ENCODE results near the gene PCNX3. TPM values are rescaled to one million over a fixed set of nuclear protein-coding genes. Genes with fewer than 3 reads are reported as not detected.

Gene PCNX3
- polyA plus RNA-seq, 3 donors = 0.58 to 36.4 (median 1.7) TPM

- no peak overlapping the region for H3K9ac ChIP-seq (ENCODE audit: insufficient read depth, low read length, poor library complexity, severe bottlenecking)
- no peak overlapping the region for H3K4me3 Mint-ChIP-seq
- 93% methylated on average over 15 of the region's 16 CpGs for WGBS (ENCODE audit: insufficient coverage)
- H3K9me3 ChIP-seq (replicated peaks in 1 of 2; ENCODE audit: control insufficient read depth in 1 of 2, insufficient read depth in 1 of 2, low read length in 2 of 2) = no peaks in the 10 kb centered on the region
- no peaks in the 10 kb centered on the region for H3K27me3 ChIP-seq (ENCODE audit: control insufficient read depth in 2 of 2, insufficient read depth in 2 of 2, low read length in 2 of 2)
- peaks cover 62 to 74% of the 10 kb centered on the region in 2 donors for H3K36me3 Mint-ChIP-seq
- no peaks in the 10 kb centered on the region for H3K9me3 Mint-ChIP-seq
- H3K4me3 ChIP-seq (replicated peaks in 1 of 3; ENCODE audit: low read depth in 2 of 3, low read length in 3 of 3) = no peak overlapping the region
- no peak for DNase-seq
- intact Hi-C loops (cut with micrococcal nuclease) = loop anchor here in 1 of 2 donors (5.0 kb wide), 1 partner anchor 33 kb away; the partner anchor contains the start of gene PCNX3
- no peak overlapping the region for H3K4me2 ChIP-seq (replicated peaks; ENCODE audit: extremely low read depth, low read length, poor library complexity, severe bottlenecking)
- H3K4me1 ChIP-seq (ENCODE audit: control insufficient read depth in 1 of 2, insufficient read depth in 2 of 2, low read length in 2 of 2) = peaks cover 38 to 52% of the 10 kb centered on the region in 2 donors
- no peak for TF ChIP-seq CTCF (IDR thresholded peaks at IDR 0.05)
- H3K36me3 ChIP-seq (replicated peaks in 1 of 2; ENCODE audit: control insufficient read depth in 1 of 2, insufficient read depth in 2 of 2, low read length in 2 of 2) = peaks cover 64 to 75% of the 10 kb centered on the region in 2 donors
- peak overlapping the region in 2 of 7 donors; percentile 50 to 74 for H3K27ac Mint-ChIP-seq
- H3K27ac ChIP-seq (ENCODE audit: low read depth in 1 of 2, low read length in 2 of 2) = no peak overlapping the region
- H4K20me1 ChIP-seq (ENCODE audit: insufficient read depth, low read length) = peaks cover 79% of the 10 kb centered on the region
- peaks cover 40% of the 10 kb centered on the region for H3K4me1 Mint-ChIP-seq
- H2AFZ ChIP-seq (ENCODE audit: insufficient read depth, low read depth, low read length, poor library complexity, severe bottlenecking) = no peak overlapping the region
- H3K79me2 ChIP-seq (ENCODE audit: insufficient read depth, low read length) = peaks cover 21% of the 10 kb centered on the region
- no peaks in the 10 kb centered on the region for H3K27me3 Mint-ChIP-seq (ENCODE audit: low read depth in 3 of 3)
These were observed 34.3 kb downstream of the PCNX3 start for GRCh38 chr11:65649656-65650546.

GRCh38 chr11:65650547-65651338, 35.2 kb downstream of the PCNX3 start:
- Mint-ChIP-seq H3K4me3 (peak overlapping the region; percentile 16 to 50), H3K9me3 (no peaks in the 10 kb centered on the region), H3K27ac (peak overlapping the region in 4 of 7 donors; percentile 46 to 97 (median 73)), H3K4me1 (peaks cover 43% of the 10 kb centered on the region), H3K27me3 (ENCODE audit: low read depth in 3 of 3) (no peaks in the 10 kb centered on the region), H3K36me3 (peaks cover 62 to 74% of the 10 kb centered on the region in 2 donors)
- Histone ChIP-seq H3K27me3 (ENCODE audit: control insufficient read depth in 2 of 2, insufficient read depth in 2 of 2, low read length in 2 of 2) (no peaks in the 10 kb centered on the region), H3K9ac (ENCODE audit: insufficient read depth, low read length, poor library complexity, severe bottlenecking) (no peak overlapping the region), H3K27ac (ENCODE audit: low read depth in 1 of 2, low read length in 2 of 2) (peak overlapping the region; percentile 83 to 97), H3K79me2 (ENCODE audit: insufficient read depth, low read length) (peaks cover 21% of the 10 kb centered on the region), H3K36me3 (replicated peaks in 1 of 2; ENCODE audit: control insufficient read depth in 1 of 2, insufficient read depth in 2 of 2, low read length in 2 of 2) (peaks cover 63 to 75% of the 10 kb centered on the region in 2 donors), H3K9me3 (replicated peaks in 1 of 2; ENCODE audit: control insufficient read depth in 1 of 2, insufficient read depth in 1 of 2, low read length in 2 of 2) (no peaks in the 10 kb centered on the region), H4K20me1 (ENCODE audit: insufficient read depth, low read length) (peaks cover 77% of the 10 kb centered on the region), H3K4me3 (replicated peaks in 1 of 3; ENCODE audit: low read depth in 2 of 3, low read length in 3 of 3) (no peak overlapping the region), H3K4me1 (ENCODE audit: control insufficient read depth in 1 of 2, insufficient read depth in 2 of 2, low read length in 2 of 2) (peaks cover 38 to 52% of the 10 kb centered on the region in 2 donors), H2AFZ (ENCODE audit: insufficient read depth, low read depth, low read length, poor library complexity, severe bottlenecking) (no peak overlapping the region), H3K4me2 (replicated peaks; ENCODE audit: extremely low read depth, low read length, poor library complexity, severe bottlenecking) (no peak overlapping the region)
- TF ChIP-seq CTCF (IDR thresholded peaks at IDR 0.05) = no peak
- intact Hi-C loops (cut with micrococcal nuclease) = loop anchor here in 1 of 2 donors (1.0 to 5.0 kb wide), 2 partner anchors 13 to 33 kb away; partner anchors contain the start of gene PCNX3
- WGBS (ENCODE audit: insufficient coverage) = 76% methylated on average over 14 of the region's 20 CpGs
- DNase-seq = no peak
